ENCODE measurements around the gene CHST11.

DNA sequence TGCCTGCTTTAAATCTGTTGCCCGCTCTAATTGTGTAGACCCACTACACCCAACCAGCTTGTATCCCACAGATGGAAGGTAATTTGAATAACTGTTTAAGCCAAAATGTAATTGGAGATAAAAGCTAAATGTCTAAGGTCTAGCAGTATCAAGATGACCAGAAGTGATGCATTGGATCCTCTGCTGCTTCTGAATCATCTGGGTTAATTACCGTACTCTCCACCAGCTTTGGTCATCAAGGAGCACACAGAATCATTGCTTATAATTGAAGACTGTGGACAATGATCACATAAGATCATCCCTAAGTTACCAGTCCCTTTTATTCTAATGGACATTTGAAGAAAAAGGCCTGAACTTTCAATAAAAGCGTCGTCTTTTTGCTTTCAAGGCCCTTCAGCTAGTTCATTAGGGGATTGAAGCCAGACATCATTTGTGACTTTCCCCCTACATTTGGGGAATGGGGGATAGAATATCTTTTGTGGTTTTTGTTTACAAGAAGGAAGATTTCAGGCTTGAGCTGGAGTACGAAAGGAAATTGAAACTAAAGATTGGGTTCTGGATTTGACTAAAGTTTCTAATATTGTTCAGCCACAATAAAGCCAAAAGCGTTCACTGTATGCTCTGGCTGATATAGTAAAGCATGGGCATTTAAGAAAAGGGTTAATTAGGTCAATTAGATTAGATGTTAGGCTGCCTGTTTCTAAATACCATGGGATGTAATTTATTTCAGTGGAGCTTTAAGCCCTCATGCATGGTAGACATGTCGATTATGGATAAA lies 123.2 kb downstream of the CHST11 start:
- TF ChIP-seq, protein P1, sequence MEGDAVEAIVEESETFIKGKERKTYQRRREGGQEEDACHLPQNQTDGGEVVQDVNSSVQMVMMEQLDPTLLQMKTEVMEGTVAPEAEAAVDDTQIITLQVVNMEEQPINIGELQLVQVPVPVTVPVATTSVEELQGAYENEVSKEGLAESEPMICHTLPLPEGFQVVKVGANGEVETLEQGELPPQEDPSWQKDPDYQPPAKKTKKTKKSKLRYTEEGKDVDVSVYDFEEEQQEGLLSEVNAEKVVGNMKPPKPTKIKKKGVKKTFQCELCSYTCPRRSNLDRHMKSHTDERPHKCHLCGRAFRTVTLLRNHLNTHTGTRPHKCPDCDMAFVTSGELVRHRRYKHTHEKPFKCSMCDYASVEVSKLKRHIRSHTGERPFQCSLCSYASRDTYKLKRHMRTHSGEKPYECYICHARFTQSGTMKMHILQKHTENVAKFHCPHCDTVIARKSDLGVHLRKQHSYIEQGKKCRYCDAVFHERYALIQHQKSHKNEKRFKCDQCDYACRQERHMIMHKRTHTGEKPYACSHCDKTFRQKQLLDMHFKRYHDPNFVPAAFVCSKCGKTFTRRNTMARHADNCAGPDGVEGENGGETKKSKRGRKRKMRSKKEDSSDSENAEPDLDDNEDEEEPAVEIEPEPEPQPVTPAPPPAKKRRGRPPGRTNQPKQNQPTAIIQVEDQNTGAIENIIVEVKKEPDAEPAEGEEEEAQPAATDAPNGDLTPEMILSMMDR (IDR thresholded peaks at IDR 0.05) = no peak
- TF ChIP-seq EZH2 (IDR thresholded peaks at IDR 0.05) = no peak

Measured in neural progenitor cell (in vitro differentiated cells).